KBM-7 (cell line): ENCODE results near the gene SLC22A7.

Experiments
- DNase-seq: peaks from one replicate; pipeline ENCODE4 v3.0.0-alpha.2; 2015
- in situ Hi-C: fragments of 300-500 bp; cut with MboI; formaldehyde crosslinking; loops from 2 replicates; pipeline ENCODE4 v1.14.3; 2020; ENCODE audit warnings: low sequenced_read_pairs, low pct_unique_long_range_greater_than_20kb, mixed read lengths

Gene SLC22A7

DNA sequence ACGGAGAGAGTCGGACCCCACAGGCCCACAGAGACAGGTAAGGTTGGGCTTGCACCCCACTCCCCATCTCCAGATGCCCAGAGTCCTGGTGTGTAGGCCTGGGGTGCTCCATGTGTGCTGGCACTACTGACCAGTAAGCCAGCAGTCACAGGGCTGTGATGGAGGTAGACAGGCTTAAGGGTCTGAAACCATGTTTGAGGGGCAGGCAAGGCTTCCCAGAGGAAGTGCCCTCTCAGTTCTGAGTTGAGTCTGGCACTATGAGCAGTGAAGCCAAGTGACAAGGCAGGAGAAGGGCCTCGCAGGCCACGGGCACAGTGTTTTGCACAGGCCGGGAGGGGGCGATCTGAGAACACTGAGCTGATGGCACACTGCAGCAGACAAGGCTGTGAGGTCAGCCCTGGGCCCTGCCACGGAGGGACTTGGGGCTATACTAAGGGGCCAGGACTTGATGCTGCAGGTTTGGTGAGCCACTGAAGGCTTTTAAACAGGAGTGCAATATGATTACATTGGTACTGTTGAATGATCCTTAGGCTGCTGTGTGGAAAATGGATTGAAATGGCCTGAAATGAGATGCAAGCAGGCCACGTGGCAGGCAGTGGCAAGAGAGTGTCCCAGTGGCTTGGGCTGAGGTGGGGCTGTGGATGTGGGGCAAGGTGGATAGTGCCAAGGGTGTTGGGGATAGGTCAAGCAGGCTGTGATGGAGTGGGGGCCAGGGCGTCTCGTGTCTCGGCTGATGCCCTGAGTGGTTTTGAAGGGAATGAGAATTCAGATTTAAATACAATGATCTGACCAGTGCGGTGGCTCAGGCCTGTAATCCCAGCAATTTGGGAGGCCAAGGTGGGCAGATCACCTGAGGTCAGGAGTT is 34.5 kb upstream of the SLC22A7 start:
- in situ Hi-C loops: no loop called here
- peak; percentile 73 for DNase-seq

- in situ Hi-C loops: no loop called here
- DNase-seq: no peak
These were observed 33.4 kb upstream of the SLC22A7 start for GRCh38 chr6:43264599-43265145.

- in situ Hi-C loops: no loop called here
These were observed 32.5 kb upstream of the SLC22A7 start for GRCh38 chr6:43265564-43265963.

DNA sequence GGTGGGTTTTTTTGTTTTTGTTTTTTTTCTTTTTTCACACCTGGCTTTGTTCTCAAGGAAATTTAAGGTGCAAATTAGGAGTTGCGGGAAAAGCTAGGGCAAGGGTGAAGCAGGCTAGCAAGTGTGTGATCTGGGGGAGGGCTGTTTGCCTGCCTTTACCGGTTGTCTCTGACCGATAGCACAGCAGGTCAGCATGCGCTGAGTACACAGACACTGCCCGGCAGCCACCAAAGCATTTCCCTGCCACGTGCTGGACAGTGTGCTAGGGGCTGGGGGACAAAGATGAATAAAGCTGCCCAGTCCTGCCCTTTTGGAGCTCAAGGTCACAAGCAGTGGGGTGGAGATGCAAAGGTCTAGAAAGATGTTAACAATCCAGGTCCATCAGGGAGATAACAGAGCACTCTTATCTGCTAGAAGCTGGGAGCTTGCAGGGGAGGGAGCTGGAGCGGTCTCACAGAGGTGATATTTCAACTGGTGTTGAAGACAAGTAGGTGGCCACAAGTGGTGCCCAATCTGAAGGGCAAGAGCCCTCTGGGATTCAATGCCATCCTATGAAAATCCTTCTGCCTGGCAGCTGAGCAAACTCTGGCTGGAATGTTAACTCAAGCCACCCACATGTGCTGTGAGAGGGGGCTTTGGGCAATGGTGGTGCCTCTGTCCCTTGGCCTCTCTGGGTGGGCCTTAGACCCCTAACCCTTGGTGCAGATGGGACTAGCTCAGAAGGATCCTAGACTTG is 30.3 kb upstream of the SLC22A7 start:
- in situ Hi-C loops: no loop called here
- no peak for DNase-seq

More at GRCh38 chr6:43265564-43265963, 32.5 kb upstream of the SLC22A7 start:
- no peak for DNase-seq

GRCh38 chr6:43268355-43268700 is 29.7 kb upstream of the SLC22A7 start:
- in situ Hi-C loops: no loop called here
- DNase-seq: no peak

DNA sequence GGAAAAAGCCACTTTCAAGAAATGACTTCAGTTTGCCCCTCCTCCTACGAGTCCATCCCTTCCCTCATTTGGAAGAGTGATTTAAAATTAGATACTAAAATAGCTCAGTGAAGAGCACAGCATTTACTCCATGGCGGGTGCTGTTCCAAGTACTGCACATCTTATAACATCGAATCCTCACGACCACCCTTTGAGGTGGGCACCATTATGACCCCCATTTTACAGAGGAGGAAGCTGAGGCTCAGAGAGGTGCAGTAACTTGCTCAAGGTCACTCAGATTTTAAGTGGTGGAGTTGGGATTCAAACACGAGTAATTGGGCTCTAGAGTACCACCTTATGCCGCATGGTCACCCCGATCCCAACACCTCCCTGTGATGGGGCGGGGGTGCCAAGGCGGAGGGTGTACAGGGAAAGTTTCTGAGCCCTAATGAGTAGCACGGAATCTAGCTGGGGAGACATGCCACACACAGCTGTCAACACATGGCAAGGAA is 29.2 kb upstream of the SLC22A7 start:
- DNase-seq: no peak
- in situ Hi-C loops: no loop called here

DNA sequence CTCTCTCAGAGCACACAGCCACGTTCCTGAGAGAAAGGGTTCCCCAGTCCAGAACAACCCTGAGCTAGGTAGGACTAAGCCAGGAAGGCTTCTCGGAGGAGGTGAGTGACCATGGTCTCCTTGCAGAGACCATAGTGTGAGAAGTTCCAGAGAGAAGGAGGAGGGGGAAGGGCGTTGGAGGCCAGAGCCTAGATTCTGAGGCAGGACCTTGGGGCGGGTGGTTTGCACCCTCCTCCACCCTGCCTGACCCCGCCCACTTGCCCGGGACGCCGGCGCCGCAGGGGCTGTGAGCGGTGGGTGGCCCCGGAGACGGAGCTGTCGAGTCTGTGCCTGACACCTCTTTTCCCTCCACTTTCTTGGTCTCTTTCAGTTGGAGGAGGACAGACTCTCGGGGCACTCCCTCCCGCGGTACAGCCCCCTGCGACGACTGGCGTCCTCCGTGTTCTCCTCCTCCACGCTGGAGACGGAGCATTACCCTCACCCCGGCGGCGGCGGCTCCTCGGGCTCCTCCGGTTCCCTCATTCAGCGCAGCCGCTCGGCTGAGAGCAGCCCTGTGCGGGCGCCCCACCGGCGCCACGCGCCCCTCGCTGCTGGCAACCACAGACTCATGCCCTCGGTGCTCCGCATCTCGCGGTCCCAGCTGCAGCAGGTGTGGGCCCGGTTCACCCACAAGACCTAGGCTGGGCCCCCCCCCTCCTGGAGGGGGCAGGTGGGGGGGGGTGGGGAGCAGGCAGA is 28.6 kb upstream of the SLC22A7 start:
- in situ Hi-C loops: no loop called here

GRCh38 chr6:43271103-43271815 is 26.8 kb upstream of the SLC22A7 start:
- no peak for DNase-seq
- in situ Hi-C loops: no loop called here

More for the DNA sequence above, 28.6 kb upstream of the SLC22A7 start:
- DNase-seq: peak; percentile 31

DNA sequence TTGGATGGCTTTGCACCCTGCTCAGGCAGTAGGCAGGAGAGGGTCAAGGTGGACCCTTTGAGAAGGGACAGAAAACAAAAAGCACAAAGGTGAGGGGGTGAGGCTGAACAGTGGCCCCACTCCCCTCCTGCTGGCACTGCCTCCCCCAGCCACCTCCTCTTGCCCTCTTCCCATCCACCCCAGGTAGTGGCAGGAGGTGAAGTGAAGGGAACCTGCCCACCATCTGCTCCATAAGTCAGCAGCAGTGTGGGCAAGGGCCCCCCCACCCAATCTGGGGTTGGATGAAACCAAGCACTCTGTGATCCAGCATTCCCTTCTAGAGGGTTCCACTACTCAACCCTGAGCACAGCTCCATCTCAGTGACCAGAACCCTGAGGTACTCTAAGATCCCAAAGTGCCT is 26.1 kb upstream of the SLC22A7 start:
- DNase-seq: no peak
- in situ Hi-C loops: no loop called here

DNA sequence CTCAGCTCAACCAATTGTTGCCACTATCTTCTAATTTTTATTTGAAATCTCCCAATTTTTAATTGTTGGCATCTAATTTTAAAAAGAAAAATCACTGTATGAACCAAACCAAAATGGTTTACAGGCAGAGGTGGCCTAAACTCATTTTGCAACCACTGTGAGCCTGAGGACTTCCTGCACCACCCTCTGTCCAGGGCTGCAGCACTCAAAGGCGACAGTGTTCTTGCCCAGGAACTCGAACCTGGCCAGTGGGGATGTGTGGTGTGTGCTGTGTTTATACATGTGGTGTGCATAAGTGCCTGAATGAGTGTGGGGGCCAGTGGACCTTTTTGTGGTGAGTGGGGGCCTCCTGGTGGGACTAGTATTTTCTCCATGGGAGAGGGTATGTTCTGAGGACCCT is 24.4 kb upstream of the SLC22A7 start:
- in situ Hi-C loops: no loop called here
- no peak for DNase-seq

DNA sequence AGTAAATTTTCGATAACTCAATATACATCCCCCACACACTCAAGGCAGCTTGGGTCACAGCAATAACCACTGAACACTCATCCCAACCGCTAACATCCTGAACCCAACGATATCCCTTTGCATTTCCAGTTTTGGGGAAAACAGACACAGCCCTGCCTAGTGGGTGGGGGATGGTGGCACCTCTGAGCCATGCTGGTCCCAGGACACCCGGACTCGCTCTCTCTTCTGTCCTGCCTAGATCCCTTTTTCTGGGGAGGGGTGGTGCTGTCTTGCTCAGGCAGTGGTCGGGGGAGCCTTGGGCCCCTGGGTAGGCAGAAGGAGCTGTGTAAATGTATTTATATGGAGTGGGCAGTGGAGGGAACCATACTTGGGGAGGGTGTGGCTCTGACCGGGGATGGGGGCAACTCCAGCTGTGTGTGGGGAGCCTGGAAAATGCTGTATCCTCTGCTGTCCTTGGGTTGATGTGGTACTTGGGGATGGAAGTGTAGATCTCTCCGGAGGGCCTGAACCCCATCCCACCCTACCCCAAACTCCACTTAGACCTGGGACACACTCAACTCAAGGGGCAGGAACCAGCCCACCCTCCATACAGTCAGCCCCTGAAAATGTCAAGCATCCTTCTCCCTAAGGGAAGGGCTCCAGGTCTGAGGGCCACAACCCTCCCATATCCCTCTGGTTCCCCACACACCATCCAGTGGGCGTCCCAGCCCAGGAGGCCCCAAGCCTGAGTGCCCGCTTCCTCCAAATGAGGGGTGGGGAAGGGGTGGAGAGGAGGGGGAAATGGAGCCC is 23.7 kb upstream of the SLC22A7 start:
- in situ Hi-C loops: no loop called here
- DNase-seq: no peak

- in situ Hi-C loops: no loop called here
- DNase-seq: no peak
These were observed 23.0 kb upstream of the SLC22A7 start for GRCh38 chr6:43274916-43275597.

GRCh38 chr6:43275801-43276576 is 22.1 kb upstream of the SLC22A7 start:
- in situ Hi-C loops: no loop called here
- DNase-seq: no peak

GRCh38 chr6:43276577-43277305 is 21.3 kb upstream of the SLC22A7 start:
- DNase-seq: no peak
- in situ Hi-C loops: no loop called here

- in situ Hi-C loops: no loop called here
- DNase-seq: no peak
These were observed 20.8 kb upstream of the SLC22A7 start for GRCh38 chr6:43277306-43277642.
